ENCODE data around the gene LCMT1. TPM values are rescaled to one million over a fixed set of nuclear protein-coding genes. Genes with fewer than 3 reads are reported as not detected.

The LCMT1 gene
- total and polyA plus RNA-seq, 2 donors (not counting 1 experiment from before 2014, with no cell fraction given), result 20.2 to 42.0 TPM

GRCh38 chr16:25109643-25110042, 1.9 kb upstream of the LCMT1 start:
- DNase-seq, result no peak
- Histone ChIP-seq H3K27me3 (replicated peaks in 1 of 4; ENCODE audit: control extremely low read depth in 1 of 4, control insufficient read depth in 3 of 4, insufficient read depth in 4 of 4, low read length in 3 of 4) (no peaks in the 10 kb centered on the region), H3K36me3 (replicated peaks in 1 of 2; ENCODE audit: control extremely low read depth in 1 of 2, control insufficient read depth in 1 of 2, extremely low read depth in 1 of 2, insufficient read depth in 2 of 2, low read length in 1 of 2) (peaks cover 0 to 2% of the 10 kb centered on the region in 2 experiments), H3K4me2 (replicated peaks; ENCODE audit: low read depth, low read length, poor library complexity, severe bottlenecking) (no peak overlapping the region), H3K79me2 (ENCODE audit: control insufficient read depth, insufficient read depth, low read length) (peaks cover 31% of the 10 kb centered on the region), H3K27ac (ENCODE audit: low read length in 2 of 2) (no peak overlapping the region), H4K20me1 (ENCODE audit: control insufficient read depth, insufficient read depth, low read length, poor library complexity, severe bottlenecking) (peaks cover 7% of the 10 kb centered on the region), H2AFZ (ENCODE audit: insufficient read depth, low read depth, low read length, poor library complexity, severe bottlenecking) (no peak overlapping the region), H3K4me3 (ENCODE audit: control extremely low read depth in 1 of 5, extremely low read depth in 1 of 5, insufficient read depth in 1 of 5, low read depth in 2 of 5, low read length in 4 of 5) (no peak overlapping the region), H3K9ac (ENCODE audit: low read length) (no peak overlapping the region), H3K9me3 (ENCODE audit: control extremely low read depth in 1 of 3, control insufficient read depth in 2 of 3, insufficient read depth in 1 of 3, low read length in 2 of 3) (no peaks in the 10 kb centered on the region), H3K4me1 (ENCODE audit: control insufficient read depth in 2 of 2, insufficient read depth in 2 of 2, low read length in 2 of 2) (peaks cover 24 to 40% of the 10 kb centered on the region in 2 donors)
- ChIA-PET CTCF (interaction anchor here (0.7 to 9.7 kb wide), 9 partner anchors 10 to 116 kb away, joined by 3 to 84 read pairs (median 7); no protein-coding TSS in a partner anchor), POLR2A (interaction anchor here (0.6 kb wide), 1 partner anchor 58 kb away, joined by 9 read pairs; no protein-coding TSS in a partner anchor)
- Mint-ChIP-seq H3K4me1 (peaks cover 52% of the 10 kb centered on the region), H3K4me3 (peak overlapping the region; percentile 5), H3K27me3 (no peaks in the 10 kb centered on the region), H3K27ac (no peak overlapping the region), H3K9me3 (ENCODE audit: insufficient read depth) (no peaks in the 10 kb centered on the region)
- TF ChIP-seq CTCF (IDR thresholded peaks at IDR 0.05) (no peak), EZH2 (IDR thresholded peaks at IDR 0.05; ENCODE audit: borderline replicate concordance, insufficient read depth, low read depth, low read length, poor library complexity, severe bottlenecking) (no peak)
- intact Hi-C loops (cut with micrococcal nuclease), result loop anchor here (2.0 to 5.0 kb wide), 3 partner anchors 132 to 571 kb away; partner anchors contain the start of gene RBBP6
- WGBS (ENCODE audit: insufficient coverage), result 100% methylated on average over 1 of the region's 4 CpGs
- no peak for ATAC-seq (ENCODE audit: low read depth)

- Histone ChIP-seq H4K20me1 (ENCODE audit: control insufficient read depth, insufficient read depth, low read length, poor library complexity, severe bottlenecking) (peaks cover 12% of the 10 kb centered on the region), H3K27ac (ENCODE audit: low read length in 2 of 2) (peak overlapping the region in 1 of 2 donors; percentile 60), H3K9me3 (ENCODE audit: control extremely low read depth in 1 of 3, control insufficient read depth in 2 of 3, insufficient read depth in 1 of 3, low read length in 2 of 3) (no peaks in the 10 kb centered on the region), H3K27me3 (replicated peaks in 1 of 4; ENCODE audit: control extremely low read depth in 1 of 4, control insufficient read depth in 3 of 4, insufficient read depth in 4 of 4, low read length in 3 of 4) (no peaks in the 10 kb centered on the region), H3K4me3 (ENCODE audit: control extremely low read depth in 1 of 5, extremely low read depth in 1 of 5, insufficient read depth in 1 of 5, low read depth in 2 of 5, low read length in 4 of 5) (peak overlapping the region; percentile 66 to 94 (median 70)), H3K79me2 (ENCODE audit: control insufficient read depth, insufficient read depth, low read length) (peaks cover 39% of the 10 kb centered on the region), H2AFZ (ENCODE audit: insufficient read depth, low read depth, low read length, poor library complexity, severe bottlenecking) (peak overlapping the region; percentile 93), H3K4me1 (ENCODE audit: control insufficient read depth in 2 of 2, insufficient read depth in 2 of 2, low read length in 2 of 2) (peaks cover 24 to 40% of the 10 kb centered on the region in 2 donors), H3K36me3 (replicated peaks in 1 of 2; ENCODE audit: control extremely low read depth in 1 of 2, control insufficient read depth in 1 of 2, extremely low read depth in 1 of 2, insufficient read depth in 2 of 2, low read length in 1 of 2) (peaks cover 0 to 6% of the 10 kb centered on the region in 2 experiments), H3K4me2 (replicated peaks; ENCODE audit: low read depth, low read length, poor library complexity, severe bottlenecking) (peak overlapping the region; percentile 94), H3K9ac (ENCODE audit: low read length) (peak overlapping the region; percentile 83)
- intact Hi-C loops (cut with micrococcal nuclease), result loop anchor here (2.0 kb wide), 1 partner anchor 572 kb away; the partner anchor contains the start of gene RBBP6
- 20% methylated on average over 3 of the region's 8 CpGs for WGBS (ENCODE audit: insufficient coverage)
- H3K4me1 Mint-ChIP-seq, result peaks cover 58% of the 10 kb centered on the region
- ChIA-PET CTCF (interaction anchor here (0.7 to 9.7 kb wide), 8 partner anchors 9 to 115 kb away, joined by 3 to 84 read pairs (median 4); no protein-coding TSS in a partner anchor), POLR2A (no interaction called here)
- H3K27me3 Mint-ChIP-seq, result no peaks in the 10 kb centered on the region
- H3K9me3 Mint-ChIP-seq (ENCODE audit: insufficient read depth), result no peaks in the 10 kb centered on the region
- H3K4me3 Mint-ChIP-seq, result peak overlapping the region; percentile 97
- DNase-seq (peak; percentile 30), ATAC-seq (ENCODE audit: low read depth) (no peak)
- H3K27ac Mint-ChIP-seq, result peak overlapping the region; percentile 82
- no peak for TF ChIP-seq EZH2 (IDR thresholded peaks at IDR 0.05; ENCODE audit: borderline replicate concordance, insufficient read depth, low read depth, low read length, poor library complexity, severe bottlenecking)
Observed at GRCh38 chr16:25110387-25110947, 1.1 kb upstream of the LCMT1 start.
